HepG2 (cell line): ENCODE measurements around the gene OTOP1. TPM values are rescaled to one million over a fixed set of nuclear protein-coding genes. Genes with fewer than 3 reads are reported as not detected.

Experiments
- AHR ChIP-seq: IDR thresholded peaks from 2 replicates; pipeline ENCODE4 v1.6.1; 2018; ENCODE audit warnings: missing genetic modification reagents, missing compliant biosample characterization
- ATF2 ChIP-seq: sonication (generic); formaldehyde crosslinking; IDR thresholded peaks from 2 replicates; pipeline ENCODE4 v1.4.0; 2020; ENCODE audit warnings: missing genetic modification reagents
- FOXA3 ChIP-seq: IDR thresholded peaks from 2 replicates; pipeline ENCODE4 v1.6.1; 2016; ENCODE audit warnings: missing genetic modification reagents, missing compliant biosample characterization
- HMGXB4 ChIP-seq, 2 experiments: sonication (generic) in 1 of 2; formaldehyde crosslinking in 1 of 2; IDR thresholded peaks; 2 replicates each; pipeline versions ENCODE4 v1.4.0 to v1.6.1; 2018 to 2020; ENCODE audit warnings: missing genetic modification reagents in 2 of 2, borderline replicate concordance in 1 of 2, low read depth in 1 of 2, mild to moderate bottlenecking in 1 of 2, missing biosample characterization in 1 of 2
- KDM5A ChIP-seq: fragments of 200-600 bp; sonication (generic); IDR thresholded peaks from 2 replicates; pipeline ENCODE4 v1.7.0; 2018; ENCODE audit warnings: antibody characterized with exemption, mild to moderate bottlenecking, low read length, borderline replicate concordance
- NFKBIZ ChIP-seq: IDR thresholded peaks from 2 replicates; pipeline ENCODE4 v1.6.1; 2018; ENCODE audit warnings: missing genetic modification reagents, missing compliant biosample characterization
- ONECUT2 ChIP-seq: sonication (generic); formaldehyde crosslinking; IDR thresholded peaks from 2 replicates; pipeline ENCODE4 v1.4.0; 2020; ENCODE audit warnings: missing genetic modification reagents
- SAP130 ChIP-seq: IDR thresholded peaks from 2 replicates; pipeline ENCODE4 v1.6.1; 2016; ENCODE audit warnings: low read depth
- STAG1 ChIP-seq: sonication (generic); formaldehyde crosslinking; IDR thresholded peaks from 2 replicates; pipeline ENCODE4 v1.4.0; 2020; ENCODE audit warnings: missing genetic modification reagents
- ZFP91 ChIP-seq: sonication (generic); formaldehyde crosslinking; IDR thresholded peaks from 2 replicates; pipeline ENCODE4 v1.9.0; 2022; ENCODE audit warnings: missing genetic modification reagents, mild to moderate bottlenecking, borderline replicate concordance
- ZMYM3 ChIP-seq: sonication (generic); formaldehyde crosslinking; IDR thresholded peaks from 2 replicates; pipeline ENCODE4 v1.5.1; 2020; ENCODE audit warnings: mild to moderate bottlenecking, missing genetic modification reagents
- ZNF121 ChIP-seq: sonication (generic); formaldehyde crosslinking; IDR thresholded peaks from 2 replicates; pipeline ENCODE4 v1.5.0; 2020; ENCODE audit warnings: mild to moderate bottlenecking, missing genetic modification reagents
- ZNF180 ChIP-seq: sonication (generic); formaldehyde crosslinking; IDR thresholded peaks from 2 replicates; pipeline ENCODE4 v1.4.0; 2020; ENCODE audit warnings: low read depth, missing genetic modification reagents, borderline replicate concordance
- ZNF460 ChIP-seq: sonication (generic); formaldehyde crosslinking; IDR thresholded peaks from 2 replicates; pipeline ENCODE4 v1.5.1; 2020; ENCODE audit warnings: missing genetic modification reagents, mild to moderate bottlenecking, borderline replicate concordance
- ZNF629 ChIP-seq: sonication (generic); formaldehyde crosslinking; conservative IDR thresholded peaks from 2 replicates; pipeline ENCODE4 v1.5.0; 2020; ENCODE audit warnings: missing genetic modification reagents
- ZSCAN20 ChIP-seq: sonication (generic); formaldehyde crosslinking; IDR thresholded peaks from 2 replicates; pipeline ENCODE4 v1.4.0; 2020; ENCODE audit warnings: missing genetic modification reagents, mild to moderate bottlenecking, borderline replicate concordance
- ZSCAN21 ChIP-seq: sonication (generic); formaldehyde crosslinking; IDR thresholded peaks from 2 replicates; pipeline ENCODE4 v1.8.0; 2022; ENCODE audit warnings: mild to moderate bottlenecking, missing genetic modification reagents, moderate library complexity, borderline replicate concordance
- ZSCAN30 ChIP-seq: sonication (generic); formaldehyde crosslinking; IDR thresholded peaks from 2 replicates; pipeline ENCODE4 v1.5.0; 2020; ENCODE audit warnings: mild to moderate bottlenecking, missing genetic modification reagents
- polyA plus RNA-seq, 8 experiments: library from polyadenylated mRNA; depleted of rRNA in 3 of 8; stranded (reverse) in 7 of 8; unstranded in 1 of 8; fragments of >200 nt; fragmentation: Illumina TruSeq in 4 of 8; extraction: Trizol in 4 of 8; gene quantifications; 2 replicates each; pipeline versions ENCODE4 v1.2.1 to v1.2.3, GENCODE V29; 2011 to 2016; ENCODE audit warnings: low read depth in 4 of 8, missing spikeins in 1 of 8, mixed read lengths in 1 of 8; ENCODE audit not compliant: insufficient read depth in 1 of 8
- total RNA-seq, 5 experiments: library from RNA; depleted of rRNA; stranded (reverse); fragments of >200 nt; fragmentation: Illumina TruSeq; extraction: Trizol; gene quantifications; 2 replicates each; pipeline ENCODE4 v1.2.3, GENCODE V29; 2016; ENCODE audit warnings: low read depth in 1 of 5

Gene OTOP1
- total and polyA plus RNA-seq, 2 of the 13 experiments (the other 11 are each of a cell fraction or from before 2014, with no cell fraction given) = not detected

- TF ChIP-seq ZNF180 (no peak), KDM5A (peak; percentile 5; the same call in 1 of the 2 replicates), ZMYM3 (CRISPR knock-in tag) (peak; percentile 60; the same call in 1 of the 2 replicates), ONECUT2 (CRISPR knock-in tag) (0 out of 2 replicates have a peak, but pooled peaks have one; percentile 25), FOXA3 (CRISPR knock-in tag) (peak; percentile 28; the same call in 1 of the 2 replicates), ZSCAN21 (CRISPR knock-in tag) (no peak), AHR (no peak), ZNF121 (CRISPR knock-in tag) (peak; percentile 93), ZNF629 (CRISPR knock-in tag) (0 out of 2 replicates have a peak, but pooled peaks have one; percentile 21), ZFP91 (CRISPR knock-in tag) (peak; percentile 29; the same call in 1 of the 2 replicates), SAP130 (CRISPR knock-in tag) (peak; percentile 24; the same call in 1 of the 2 replicates), ZSCAN20 (CRISPR knock-in tag) (no peak), ZNF460 (peak; percentile 88), HMGXB4 (CRISPR knock-in tag; IDR thresholded peaks at IDR 0.05; ENCODE audit: borderline replicate concordance in 1 of 2, low read depth in 1 of 2) (0 out of 4 replicates have a peak, but pooled peaks of 1 of the 2 experiments have one; percentile 32), ZSCAN30 (CRISPR knock-in tag) (0 out of 2 replicates have a peak, but pooled peaks have one; percentile 34), STAG1 (CRISPR knock-in tag) (peak; percentile 68), NFKBIZ (CRISPR knock-in tag) (no peak), ATF2 (peak; percentile 19; the same call in 1 of the 2 replicates)
Observed at GRCh38 chr4:4260185-4260751, 33.5 kb upstream of the OTOP1 start (continued).
